HUDEP-2 (cell line): ENCODE data around the gene TEX2.
"Not testable (repeated sequence)": the region's sequence is repeated elsewhere in the genome, so short reads cannot be mapped to it uniquely, and the experiment has no call there.

Experiments
- DNase-seq, 76 experiments: peaks; one replicate each; lab custom pipeline; 2025; ENCODE audit not compliant: unreplicated experiment in 76 of 76; lab: John Stamatoyannopoulos, UW

TEX2 gene

GRCh38 chr17:64240741-64241347 lies 22.2 kb downstream of the TEX2 start:
- DNase-seq, result no peak

- peak in 43 of 76 experiments; percentile 9 to 79 (median 31) for DNase-seq
Observed at GRCh38 chr17:64240261-64240740, 22.8 kb downstream of the TEX2 start.

GRCh38 chr17:64238449-64238848 lies 24.6 kb downstream of the TEX2 start:
- DNase-seq, result peak in 17 of 76 experiments; percentile 7 to 52 (median 18)

- peak in 2 of 76 experiments; percentile 11 to 14 for DNase-seq
Observed at GRCh38 chr17:64236827-64237403, 26.1 kb downstream of the TEX2 start.

GRCh38 chr17:64234961-64235360 lies 28.1 kb downstream of the TEX2 start:
- DNase-seq, result no peak

GRCh38 chr17:64232466-64233262 lies 30.4 kb downstream of the TEX2 start:
- no peak for DNase-seq

- DNase-seq, result no peak
Observed at GRCh38 chr17:64231567-64232141, 31.4 kb downstream of the TEX2 start.

- DNase-seq, result no peak
Observed at GRCh38 chr17:64230791-64231408, 32.2 kb downstream of the TEX2 start.

- no peak for DNase-seq
Observed at GRCh38 chr17:64229815-64230728, 33.0 kb downstream of the TEX2 start.

GRCh38 chr17:64226132-64226531 lies 36.9 kb downstream of the TEX2 start:
- DNase-seq, result no peak

- no peak for DNase-seq
Observed at GRCh38 chr17:64225410-64225809, 37.6 kb downstream of the TEX2 start.

GRCh38 chr17:64223931-64224629 lies 39.0 kb downstream of the TEX2 start:
- DNase-seq, result no peak

GRCh38 chr17:64223283-64223682 lies 39.8 kb downstream of the TEX2 start:
- DNase-seq, result no peak

- DNase-seq, result no peak
Observed at GRCh38 chr17:64221679-64222078, 41.4 kb downstream of the TEX2 start.

- not testable (repeated sequence) for DNase-seq
Observed at GRCh38 chr17:64220604-64221003, 42.5 kb downstream of the TEX2 start.

- peak in 2 of 76 experiments; percentile 6 to 12 for DNase-seq
Observed at GRCh38 chr17:64219571-64219970, 43.5 kb downstream of the TEX2 start.

- no peak for DNase-seq
Observed at GRCh38 chr17:64218066-64218465, 45.0 kb downstream of the TEX2 start.

- DNase-seq, result peak in 1 of 76 experiments; percentile 29
Observed at GRCh38 chr17:64217249-64217691, 45.8 kb downstream of the TEX2 start.
